Stomach smooth muscle (tissue), 2 donors: ENCODE measurements around the gene OR51B4.

ENCODE experiments used
- H3K27ac ChIP-seq: one replicate; pipeline ENCODE4 v1.7.0; 2013; ENCODE audit warnings: mild to moderate bottlenecking, low read length, inconsistent platforms
- H3K27me3 ChIP-seq, 2 donors: one replicate each; pipeline ENCODE4 v1.7.0; 2013; ENCODE audit warnings: low read length in 2 of 2; ENCODE audit not compliant: insufficient read depth in 2 of 2, control insufficient read depth in 1 of 2
- H3K36me3 ChIP-seq, 2 donors: one replicate each; pipeline ENCODE4 v1.7.0; 2013; ENCODE audit warnings: low read length in 2 of 2; ENCODE audit not compliant: control insufficient read depth in 2 of 2, insufficient read depth in 2 of 2
- H3K4me1 ChIP-seq: one replicate; pipeline ENCODE4 v1.7.0; 2013; ENCODE audit warnings: low read length; ENCODE audit not compliant: control insufficient read depth, insufficient read depth
- H3K4me3 ChIP-seq, 2 donors: one replicate each; pipeline ENCODE4 v1.7.0; 2013; ENCODE audit warnings: low read length in 2 of 2
- H3K9ac ChIP-seq, 2 donors: one replicate each; pipeline ENCODE4 v1.7.0; 2013; ENCODE audit warnings: low read length in 2 of 2, mild to moderate bottlenecking in 1 of 2
- H3K9me3 ChIP-seq, 2 donors: one replicate each; pipeline ENCODE4 v1.7.0; 2013; ENCODE audit warnings: low read length in 2 of 2; ENCODE audit not compliant: control insufficient read depth in 2 of 2
- donor health status: healthy.
- donor health status: Pancreatic carcinoma.

OR51B4 gene

DNA sequence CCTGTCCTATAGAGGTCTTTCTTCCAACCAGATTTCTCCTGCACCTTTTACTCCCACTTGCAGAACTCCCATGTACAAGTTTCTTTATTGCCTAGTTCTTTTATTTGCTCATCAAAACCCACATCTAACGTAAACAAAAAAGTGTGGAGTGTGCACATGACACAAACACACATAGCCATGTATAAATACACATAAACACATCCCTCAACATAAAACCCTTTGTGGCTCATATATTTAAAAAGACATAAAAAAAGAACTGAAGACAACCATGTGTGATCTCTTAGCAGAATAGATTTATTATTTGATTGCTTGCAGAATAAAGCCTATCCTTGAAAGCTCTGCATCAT lies 48.9 kb downstream of the OR51B4 start:
- no peak overlapping the region for H3K27ac ChIP-seq
- no peaks in the 10 kb centered on the region for H3K36me3 ChIP-seq
- no peaks in the 10 kb centered on the region for H3K9me3 ChIP-seq
- no peaks in the 10 kb centered on the region for H3K27me3 ChIP-seq
- no peak overlapping the region for H3K4me3 ChIP-seq
- no peaks in the 10 kb centered on the region for H3K4me1 ChIP-seq
- H3K9ac ChIP-seq, result no peak overlapping the region

- H3K9me3 ChIP-seq, result no peaks in the 10 kb centered on the region
- no peak overlapping the region for H3K4me3 ChIP-seq
- no peak overlapping the region for H3K27ac ChIP-seq
- H3K36me3 ChIP-seq, result no peaks in the 10 kb centered on the region
- no peaks in the 10 kb centered on the region for H3K27me3 ChIP-seq
- H3K4me1 ChIP-seq, result no peaks in the 10 kb centered on the region
- H3K9ac ChIP-seq, result no peak overlapping the region
Observed at GRCh38 chr11:5252192-5252918, 49.4 kb downstream of the OR51B4 start.

DNA sequence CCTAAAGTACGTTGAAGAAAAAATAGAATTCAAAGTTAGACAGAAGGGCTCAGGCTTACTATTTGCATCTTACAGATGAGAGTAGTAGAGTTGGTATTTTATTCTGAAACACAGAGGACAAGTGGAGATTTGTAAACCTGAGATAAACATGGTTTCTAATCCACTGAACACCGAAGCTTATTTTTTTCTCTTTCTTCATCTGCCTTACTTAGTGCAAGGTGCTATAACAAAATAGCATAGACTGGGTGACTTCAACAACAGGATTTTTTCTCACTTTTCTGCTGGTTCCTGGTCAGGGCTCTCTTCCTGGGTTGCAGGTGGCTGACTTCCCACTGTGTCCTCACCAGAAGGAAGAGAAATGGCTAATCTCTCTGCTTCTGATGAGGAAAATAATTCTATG lies 50.0 kb downstream of the OR51B4 start:
- Histone ChIP-seq H3K27ac (no peak overlapping the region), H3K27me3 (no peaks in the 10 kb centered on the region), H3K9me3 (no peaks in the 10 kb centered on the region), H3K4me1 (no peaks in the 10 kb centered on the region), H3K4me3 (no peak overlapping the region), H3K9ac (no peak overlapping the region), H3K36me3 (no peaks in the 10 kb centered on the region)
